NCI-H1092 treated with DMSO at 0.1 percent for 48 hours (cell line): ENCODE measurements around the gene ABCA12.
"Not testable (repeated sequence)": the region's sequence is repeated elsewhere in the genome, so short reads cannot be mapped to it uniquely, and the experiment has no call there.

ENCODE experiments used
- DNase-seq: peaks from one replicate; lab custom pipeline; 2025; lab: John Stamatoyannopoulos, UW

ABCA12 gene, protein sequence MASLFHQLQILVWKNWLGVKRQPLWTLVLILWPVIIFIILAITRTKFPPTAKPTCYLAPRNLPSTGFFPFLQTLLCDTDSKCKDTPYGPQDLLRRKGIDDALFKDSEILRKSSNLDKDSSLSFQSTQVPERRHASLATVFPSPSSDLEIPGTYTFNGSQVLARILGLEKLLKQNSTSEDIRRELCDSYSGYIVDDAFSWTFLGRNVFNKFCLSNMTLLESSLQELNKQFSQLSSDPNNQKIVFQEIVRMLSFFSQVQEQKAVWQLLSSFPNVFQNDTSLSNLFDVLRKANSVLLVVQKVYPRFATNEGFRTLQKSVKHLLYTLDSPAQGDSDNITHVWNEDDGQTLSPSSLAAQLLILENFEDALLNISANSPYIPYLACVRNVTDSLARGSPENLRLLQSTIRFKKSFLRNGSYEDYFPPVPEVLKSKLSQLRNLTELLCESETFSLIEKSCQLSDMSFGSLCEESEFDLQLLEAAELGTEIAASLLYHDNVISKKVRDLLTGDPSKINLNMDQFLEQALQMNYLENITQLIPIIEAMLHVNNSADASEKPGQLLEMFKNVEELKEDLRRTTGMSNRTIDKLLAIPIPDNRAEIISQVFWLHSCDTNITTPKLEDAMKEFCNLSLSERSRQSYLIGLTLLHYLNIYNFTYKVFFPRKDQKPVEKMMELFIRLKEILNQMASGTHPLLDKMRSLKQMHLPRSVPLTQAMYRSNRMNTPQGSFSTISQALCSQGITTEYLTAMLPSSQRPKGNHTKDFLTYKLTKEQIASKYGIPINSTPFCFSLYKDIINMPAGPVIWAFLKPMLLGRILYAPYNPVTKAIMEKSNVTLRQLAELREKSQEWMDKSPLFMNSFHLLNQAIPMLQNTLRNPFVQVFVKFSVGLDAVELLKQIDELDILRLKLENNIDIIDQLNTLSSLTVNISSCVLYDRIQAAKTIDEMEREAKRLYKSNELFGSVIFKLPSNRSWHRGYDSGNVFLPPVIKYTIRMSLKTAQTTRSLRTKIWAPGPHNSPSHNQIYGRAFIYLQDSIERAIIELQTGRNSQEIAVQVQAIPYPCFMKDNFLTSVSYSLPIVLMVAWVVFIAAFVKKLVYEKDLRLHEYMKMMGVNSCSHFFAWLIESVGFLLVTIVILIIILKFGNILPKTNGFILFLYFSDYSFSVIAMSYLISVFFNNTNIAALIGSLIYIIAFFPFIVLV (N-terminal part only)

DNA sequence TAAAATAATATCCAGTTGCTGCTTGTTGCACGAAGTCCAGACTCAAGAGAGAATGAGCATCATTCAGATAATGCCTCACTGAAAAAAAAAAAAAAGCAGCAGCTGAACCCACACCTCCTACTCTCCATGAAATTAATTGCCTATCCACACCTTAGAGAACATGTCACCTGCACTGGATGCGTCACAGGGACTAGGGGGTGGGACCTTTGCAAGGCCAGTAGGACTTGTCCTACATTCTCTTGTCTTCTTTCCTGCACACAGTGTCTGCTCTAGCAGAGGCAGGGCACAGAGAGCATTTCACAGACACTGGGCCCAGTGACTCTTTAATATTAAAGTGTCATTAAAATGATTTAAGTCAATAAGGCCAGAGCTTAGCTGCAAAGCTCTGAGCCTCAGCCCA is at the start of gene ABCA12:
TSS of gene ABCA12 (minus strand) at position 148 of the 400 bp plus-strand sequence. CDS start 418 bp downstream, outside the sequence.
- DNase-seq, result no peak

GRCh38 chr2:215188078-215188477 is 49.7 kb upstream of the ABCA12 start:
- DNase-seq, result no peak

DNA sequence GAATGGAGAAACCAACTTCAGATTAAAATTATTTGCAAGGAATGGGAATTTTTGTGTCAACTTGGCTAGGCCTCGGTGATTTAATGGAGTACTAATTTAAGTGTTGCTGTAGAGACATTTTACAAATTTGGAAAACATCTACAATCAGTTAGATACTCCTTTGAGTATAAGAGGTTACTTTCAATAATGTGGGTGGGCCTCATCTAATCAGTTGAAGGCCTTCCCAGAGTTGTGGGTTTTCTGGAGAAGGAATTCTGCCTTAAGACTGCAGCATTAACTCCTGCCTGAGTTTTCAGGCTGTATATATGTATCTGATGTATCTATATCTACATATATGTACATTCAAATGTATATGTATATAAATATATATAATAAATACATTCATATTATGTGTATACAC is 47.6 kb upstream of the ABCA12 start:
- DNase-seq, result no peak

- DNase-seq, result no peak
Observed at GRCh38 chr2:215178121-215178520, 39.7 kb upstream of the ABCA12 start.

DNA sequence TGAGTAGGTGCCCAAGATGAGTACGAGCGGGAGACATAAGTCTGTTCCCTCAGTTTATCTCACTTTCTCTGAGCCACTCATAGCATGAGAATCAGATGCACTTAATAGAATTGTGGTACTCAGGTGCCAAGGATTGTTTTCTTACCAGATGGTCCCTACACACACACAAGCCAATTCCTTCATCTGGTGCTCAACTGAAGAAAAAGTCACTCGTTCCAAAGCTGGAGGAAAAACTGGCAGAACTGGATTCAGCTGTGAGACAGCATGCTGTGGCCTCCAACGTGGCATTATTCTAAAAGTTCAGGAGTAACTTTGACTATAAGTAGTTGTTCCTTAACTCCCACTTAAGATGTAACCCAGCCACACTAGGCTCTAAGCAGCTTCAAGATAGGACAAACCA is 33.4 kb upstream of the ABCA12 start:
- no peak for DNase-seq

GRCh38 chr2:215171151-215171550 is 32.7 kb upstream of the ABCA12 start:
- DNase-seq, result no peak

DNA sequence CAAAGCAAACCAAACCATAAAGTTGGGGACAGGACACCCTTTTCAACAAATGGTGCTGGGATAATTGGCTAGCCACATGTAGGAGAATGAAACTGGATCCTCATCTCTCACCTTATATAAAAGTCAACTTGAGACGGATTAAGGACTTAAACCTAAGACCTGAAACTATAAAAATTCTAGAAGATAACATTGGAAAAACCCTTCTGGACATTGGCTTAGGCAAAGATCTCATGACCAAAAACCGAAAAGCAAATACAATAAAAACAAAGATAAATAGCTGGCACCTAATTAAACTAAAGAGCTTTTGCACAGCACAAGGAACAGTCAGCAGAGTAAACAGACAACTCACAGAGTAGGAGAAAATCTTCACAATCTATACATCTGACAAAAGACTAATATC is 28.1 kb upstream of the ABCA12 start:
- DNase-seq, result not testable (repeated sequence)

DNA sequence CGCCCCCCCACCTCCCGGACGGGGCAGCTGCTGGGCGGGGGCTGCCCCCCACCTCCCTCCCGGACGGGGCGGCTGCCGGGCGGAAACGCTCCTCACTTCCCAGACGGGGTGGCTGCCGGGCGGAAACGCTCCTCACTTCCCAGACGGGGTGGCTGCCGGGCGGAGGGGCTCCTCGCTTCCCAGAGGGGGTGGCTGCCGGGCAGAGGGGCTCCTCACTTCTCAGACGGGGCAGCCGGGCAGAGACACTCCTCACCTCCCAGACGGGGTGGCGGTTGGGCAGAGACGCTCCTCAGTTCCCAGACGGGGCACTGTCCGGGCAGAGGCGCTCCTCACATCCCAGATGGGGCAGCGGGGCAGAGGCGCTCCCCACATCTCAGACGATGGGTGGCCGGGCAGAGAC is 24.9 kb upstream of the ABCA12 start:
- not testable (repeated sequence) for DNase-seq

DNA sequence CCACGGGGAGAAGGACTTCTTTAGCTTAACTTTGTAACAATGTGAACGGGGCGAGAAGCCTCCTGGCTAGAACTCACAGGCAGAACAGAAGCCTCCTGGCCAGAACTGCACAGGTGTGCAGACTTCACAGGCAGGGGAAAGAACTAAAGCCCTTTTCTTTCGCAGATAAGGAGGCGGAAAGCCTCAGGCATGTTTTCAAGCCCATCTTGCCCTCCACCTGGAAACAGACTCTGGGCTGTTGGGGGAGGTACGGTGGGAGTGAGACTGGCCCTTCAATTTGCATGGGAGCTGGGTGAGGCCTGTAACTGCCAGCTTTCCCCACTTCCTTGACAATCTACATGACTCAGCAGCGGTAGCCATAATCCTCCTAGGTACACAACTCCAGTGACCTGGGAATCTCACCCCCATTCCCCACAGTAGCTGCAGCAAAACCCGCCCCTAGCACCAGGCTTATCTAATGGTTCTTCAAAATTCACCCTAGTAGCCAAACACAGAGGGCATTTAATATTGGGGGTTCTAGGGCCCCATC is 22.9 kb upstream of the ABCA12 start:
- no peak for DNase-seq

DNA sequence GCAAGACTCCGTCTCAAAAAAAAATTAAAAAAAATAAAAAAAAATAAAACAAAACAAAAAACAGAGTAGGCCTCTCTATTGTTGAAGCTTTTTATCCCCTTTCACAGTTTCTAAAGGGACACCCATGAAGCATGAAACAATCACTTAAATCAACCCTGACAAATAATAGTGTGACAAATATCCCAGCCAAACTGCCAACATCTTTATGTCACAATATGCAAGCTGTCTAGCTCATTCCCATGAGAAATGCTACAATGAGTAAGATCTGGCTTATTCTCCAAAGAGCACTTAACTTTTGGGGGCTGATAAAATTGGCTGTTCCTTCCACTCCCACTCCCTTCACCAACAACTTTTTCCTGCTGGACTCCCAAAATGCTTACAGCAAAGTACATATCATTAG is 21.7 kb upstream of the ABCA12 start:
- DNase-seq, result no peak

- no peak for DNase-seq
Observed at GRCh38 chr2:215156453-215156852, 18.0 kb upstream of the ABCA12 start.

DNA sequence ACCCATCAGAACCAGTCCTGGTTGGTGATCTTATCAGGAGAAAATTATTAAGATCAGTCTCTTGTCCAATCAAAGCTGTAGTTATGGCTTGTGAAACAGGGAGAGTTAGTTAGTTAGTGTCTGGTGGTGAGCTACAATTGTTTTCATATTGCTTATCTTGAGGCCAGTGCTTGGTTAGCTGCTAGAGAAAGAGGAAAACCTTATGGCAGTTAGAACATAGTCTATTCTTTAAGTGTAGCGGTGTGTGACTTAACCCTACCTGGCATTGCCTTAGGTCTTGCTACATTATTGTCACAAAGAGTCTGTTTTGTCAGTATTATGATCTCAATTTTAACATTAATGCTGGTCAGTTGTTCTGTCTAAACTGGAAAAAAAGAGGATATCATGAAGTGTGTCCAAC is 11.5 kb upstream of the ABCA12 start:
- DNase-seq, result no peak

DNA sequence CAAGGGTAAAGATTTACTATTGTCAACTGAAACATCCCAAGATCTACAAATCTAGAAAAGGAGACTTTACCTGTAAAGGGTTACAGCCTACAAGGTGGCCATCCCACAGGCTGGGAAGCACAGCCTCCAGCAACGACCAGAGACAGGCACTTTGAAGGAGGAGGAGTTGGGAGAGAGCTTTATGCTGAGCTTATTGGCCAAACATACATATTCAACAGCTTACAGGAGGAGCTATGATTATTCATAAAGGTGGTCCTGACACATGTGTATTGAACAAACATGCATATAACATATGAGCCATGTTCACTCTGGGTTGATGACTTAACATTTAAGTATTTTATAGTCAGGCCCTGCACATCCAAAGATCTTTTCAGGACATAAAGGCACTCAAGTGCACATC is 11.1 kb upstream of the ABCA12 start:
- no peak for DNase-seq

DNA sequence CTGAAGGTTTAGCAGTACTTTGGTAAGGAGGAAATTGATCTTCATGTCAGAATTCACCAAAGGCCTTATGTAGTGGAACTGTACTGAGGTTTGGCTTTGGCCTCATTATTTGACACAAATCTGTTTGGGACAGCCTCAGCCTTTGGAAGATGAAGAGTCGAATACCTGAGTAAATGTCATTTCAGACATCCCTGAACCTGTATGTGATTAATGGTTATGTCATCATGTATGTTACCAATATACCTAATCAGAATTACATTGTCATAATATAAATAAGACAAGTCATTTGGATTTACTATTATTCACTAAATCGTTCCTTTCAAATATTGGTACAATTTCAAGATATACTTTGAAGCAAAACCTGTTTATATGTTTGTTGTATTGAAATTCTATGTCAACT is 10.6 kb upstream of the ABCA12 start:
- no peak for DNase-seq

GRCh38 chr2:215145611-215146010 is 7.2 kb upstream of the ABCA12 start:
- DNase-seq, result no peak

- DNase-seq, result no peak
Observed at GRCh38 chr2:215144106-215144875, 5.9 kb upstream of the ABCA12 start.

- DNase-seq, result no peak
Observed at GRCh38 chr2:215143458-215143857, 5.0 kb upstream of the ABCA12 start.

- no peak for DNase-seq
Observed at GRCh38 chr2:215141706-215142105, 3.3 kb upstream of the ABCA12 start.

GRCh38 chr2:215140166-215140707 is 1.8 kb upstream of the ABCA12 start:
- no peak for DNase-seq

- no peak for DNase-seq
Observed at GRCh38 chr2:215137741-215138340, 585 bp downstream of the ABCA12 start.

DNA sequence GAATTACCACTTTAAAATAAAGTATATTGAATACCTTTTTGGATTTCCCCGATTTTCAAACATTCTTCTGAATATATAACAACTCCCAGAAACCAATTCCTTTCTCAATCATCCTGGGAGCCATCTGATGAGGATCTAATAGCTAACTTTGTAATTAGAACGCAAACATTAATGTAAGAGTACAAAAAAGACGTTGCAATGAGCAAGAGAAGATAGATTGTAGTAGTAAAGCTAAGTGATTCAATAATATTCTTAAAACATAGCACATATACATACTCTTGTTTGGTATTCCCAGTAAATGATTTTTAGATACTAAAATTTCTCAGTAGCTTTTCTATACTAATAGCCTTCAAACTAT is 1.1 kb downstream of the ABCA12 start:
- no peak for DNase-seq
